Mesenchymal stem cell (in vitro differentiated cells and primary cell): Measurements from ENCODE around the gene SLC1A3.

Source experiments
- DNase-seq: peaks from one replicate; pipeline ENCODE4 v3.0.0-alpha.2; 2013
- H2AFZ ChIP-seq: one replicate; pipeline ENCODE4 v1.6.1; 2013; ENCODE audit warnings: low read depth, mild to moderate bottlenecking, control low read depth, inconsistent platforms, low read length, moderate library complexity
- H2AK5ac ChIP-seq: 2 replicates; pipeline ENCODE4 v1.6.1; 2013; ENCODE audit warnings: low read length, moderate library complexity, mild to moderate bottlenecking, inconsistent platforms; ENCODE audit not compliant: severe bottlenecking
- H2BK120ac ChIP-seq: one replicate; pipeline ENCODE4 v1.6.1; 2013; ENCODE audit warnings: low read depth, mild to moderate bottlenecking, inconsistent platforms, low read length, moderate library complexity
- H2BK12ac ChIP-seq, 2 experiments: one replicate each; pipeline ENCODE4 v1.6.1; 2013; ENCODE audit warnings: inconsistent platforms in 2 of 2, low read length in 2 of 2, mild to moderate bottlenecking in 2 of 2, moderate library complexity in 2 of 2, control low read depth in 1 of 2
- H2BK15ac ChIP-seq: one replicate; pipeline ENCODE4 v1.6.1; 2013; ENCODE audit warnings: mild to moderate bottlenecking, low read depth, inconsistent platforms; ENCODE audit not compliant: poor library complexity, severe bottlenecking
- H2BK5ac ChIP-seq: 2 replicates; pipeline ENCODE4 v1.6.1; 2013; ENCODE audit warnings: low read depth, mild to moderate bottlenecking, low read length, control low read depth, inconsistent platforms; ENCODE audit not compliant: poor library complexity, severe bottlenecking
- H3K14ac ChIP-seq, 2 experiments: one replicate each; pipeline ENCODE4 v1.6.1; 2013; ENCODE audit warnings: inconsistent platforms in 2 of 2, low read length in 2 of 2, control low read depth in 1 of 2, mild to moderate bottlenecking in 1 of 2, moderate library complexity in 1 of 2
- H3K18ac ChIP-seq, 2 experiments: one replicate each; pipeline ENCODE4 v1.6.1; 2013; ENCODE audit warnings: inconsistent platforms in 2 of 2, low read length in 2 of 2, control low read depth in 1 of 2, low read depth in 1 of 2, mild to moderate bottlenecking in 1 of 2
- H3K23ac ChIP-seq, 2 experiments: one replicate each; pipeline ENCODE4 v1.6.1; 2013; ENCODE audit warnings: inconsistent platforms in 2 of 2, low read length in 2 of 2, mild to moderate bottlenecking in 2 of 2, moderate library complexity in 2 of 2, control low read depth in 1 of 2
- H3K27ac ChIP-seq: 2 replicates; pipeline ENCODE4 v1.5.1; 2013; ENCODE audit warnings: mild to moderate bottlenecking, moderate library complexity, low read length, control low read depth, inconsistent platforms; ENCODE audit not compliant: poor library complexity, severe bottlenecking
- H3K27me3 ChIP-seq, 2 experiments: 2 replicates each; pipeline versions ENCODE4 v1.6.1 to v1.7.0; 2013; ENCODE audit warnings: low read length in 2 of 2, mild to moderate bottlenecking in 2 of 2, moderate library complexity in 2 of 2, control low read depth in 1 of 2, inconsistent platforms in 1 of 2; ENCODE audit not compliant: control insufficient read depth in 1 of 2, insufficient read depth in 1 of 2
- H3K36me3 ChIP-seq, 2 experiments: 2 replicates each; pipeline versions ENCODE4 v1.6.1 to v1.7.0; 2013; ENCODE audit warnings: low read length in 2 of 2, control low read depth in 1 of 2, inconsistent platforms in 1 of 2, low read depth in 1 of 2, mild to moderate bottlenecking in 1 of 2; ENCODE audit not compliant: insufficient read depth in 2 of 2, control insufficient read depth in 1 of 2
- H3K4ac ChIP-seq, 2 experiments: one replicate each; pipeline ENCODE4 v1.6.1; 2013; ENCODE audit warnings: inconsistent platforms in 2 of 2, low read length in 2 of 2, mild to moderate bottlenecking in 2 of 2, moderate library complexity in 2 of 2, control low read depth in 1 of 2, low read depth in 1 of 2
- H3K4me1 ChIP-seq: 2 replicates; pipeline ENCODE4 v1.6.1; 2013; ENCODE audit warnings: low read depth, low read length, control low read depth; ENCODE audit not compliant: control insufficient read depth, insufficient read depth
- H3K4me2 ChIP-seq: 2 replicates; pipeline ENCODE4 v1.6.1; 2013; ENCODE audit warnings: low read length, mild to moderate bottlenecking, inconsistent platforms; ENCODE audit not compliant: poor library complexity, severe bottlenecking
- H3K4me3 ChIP-seq, 2 experiments: 2 replicates each; pipeline versions ENCODE4 v1.5.1 to v1.7.0; 2013; ENCODE audit warnings: low read length in 2 of 2, mild to moderate bottlenecking in 2 of 2, control low read depth in 1 of 2, low read depth in 1 of 2; ENCODE audit not compliant: insufficient read depth in 1 of 2
- H3K79me1 ChIP-seq: replicated peaks from 2 replicates; pipeline ENCODE4 v1.6.1; 2013; ENCODE audit warnings: mild to moderate bottlenecking, control low read depth, low read length, inconsistent platforms; ENCODE audit not compliant: poor library complexity, severe bottlenecking
- H3K9ac ChIP-seq: 2 replicates; pipeline ENCODE4 v1.7.0; 2013; ENCODE audit warnings: mild to moderate bottlenecking, low read length, moderate library complexity
- H3K9me3 ChIP-seq: 2 replicates; pipeline ENCODE4 v1.7.0; 2013; ENCODE audit warnings: mild to moderate bottlenecking, low read length; ENCODE audit not compliant: control insufficient read depth
- H4K8ac ChIP-seq: one replicate; pipeline ENCODE4 v1.6.1; 2013; ENCODE audit warnings: inconsistent platforms, mild to moderate bottlenecking, low read length, moderate library complexity
- H4K91ac ChIP-seq: one replicate; pipeline ENCODE4 v1.6.1; 2013; ENCODE audit warnings: mild to moderate bottlenecking, low read length, inconsistent platforms
- WGBS: methylation state at CpG from one replicate; pipeline ENCODE4 v1.1.7; 2013; ENCODE audit warnings: mixed read lengths; 5-methylcytosine and 5-hydroxymethylcytosine counted together

The SLC1A3 gene

GRCh38 chr5:36631620-36632362 lies 25.4 kb downstream of the SLC1A3 start:
- H3K4me2 ChIP-seq: no peak overlapping the region
- no peaks in the 10 kb centered on the region for H3K79me1 ChIP-seq
- no peaks in the 10 kb centered on the region for H3K4me1 ChIP-seq
- H4K8ac ChIP-seq: no peak overlapping the region
- no peak overlapping the region for H2BK5ac ChIP-seq
- peaks cover 0 to 73% of the 10 kb centered on the region in 2 experiments for H3K36me3 ChIP-seq
- H3K27ac ChIP-seq: no peak overlapping the region
- H3K18ac ChIP-seq: no peak overlapping the region
- no peak overlapping the region for H3K14ac ChIP-seq
- no peak overlapping the region for H3K4me3 ChIP-seq
- H2BK15ac ChIP-seq: no peak overlapping the region
- H3K4ac ChIP-seq: no peak overlapping the region
- no peak overlapping the region for H2BK120ac ChIP-seq
- peaks cover 0 to 7% of the 10 kb centered on the region in 2 experiments for H3K27me3 ChIP-seq
- H2AFZ ChIP-seq: no peak overlapping the region
- 51% methylated on average over 4 of the region's 5 CpGs for WGBS
- no peak overlapping the region for H2AK5ac ChIP-seq
- no peak overlapping the region for H3K23ac ChIP-seq
- no peak overlapping the region for H4K91ac ChIP-seq
- H3K9me3 ChIP-seq: no peaks in the 10 kb centered on the region
- no peak overlapping the region for H3K9ac ChIP-seq
- DNase-seq: no peak
- H2BK12ac ChIP-seq: no peak overlapping the region

- no peaks in the 10 kb centered on the region for H3K4me1 ChIP-seq
- no peaks in the 10 kb centered on the region for H3K9me3 ChIP-seq
- no peak overlapping the region for H2AFZ ChIP-seq
- H3K4me3 ChIP-seq: no peak overlapping the region
- H3K14ac ChIP-seq: no peak overlapping the region
- no peak overlapping the region for H2BK12ac ChIP-seq
- no peak overlapping the region for H4K91ac ChIP-seq
- H2AK5ac ChIP-seq: no peak overlapping the region
- no peak overlapping the region for H3K27ac ChIP-seq
- H2BK5ac ChIP-seq: no peak overlapping the region
- H2BK15ac ChIP-seq: no peak overlapping the region
- H3K4me2 ChIP-seq: no peak overlapping the region
- no peak for DNase-seq
- no peaks in the 10 kb centered on the region for H3K79me1 ChIP-seq
- H3K9ac ChIP-seq: no peak overlapping the region
- peaks cover 0 to 78% of the 10 kb centered on the region in 2 experiments for H3K36me3 ChIP-seq
- peaks cover 0 to 7% of the 10 kb centered on the region in 2 experiments for H3K27me3 ChIP-seq
- no peak overlapping the region for H3K23ac ChIP-seq
- no peak overlapping the region for H4K8ac ChIP-seq
- H3K18ac ChIP-seq: no peak overlapping the region
- no peak overlapping the region for H3K4ac ChIP-seq
- no peak overlapping the region for H2BK120ac ChIP-seq
These were observed 25.9 kb downstream of the SLC1A3 start for GRCh38 chr5:36632363-36632664.

- no peak overlapping the region for H2BK12ac ChIP-seq
- H3K14ac ChIP-seq: no peak overlapping the region
- no peak overlapping the region for H4K8ac ChIP-seq
- H3K23ac ChIP-seq: no peak overlapping the region
- no peak overlapping the region for H2BK15ac ChIP-seq
- H2BK5ac ChIP-seq: no peak overlapping the region
- H3K27me3 ChIP-seq: peaks cover 0 to 9% of the 10 kb centered on the region in 2 experiments
- no peak overlapping the region for H3K18ac ChIP-seq
- no peak overlapping the region for H3K4me3 ChIP-seq
- H3K36me3 ChIP-seq: peaks cover 0 to 93% of the 10 kb centered on the region in 2 experiments
- H3K4me2 ChIP-seq: no peak overlapping the region
- H3K4me1 ChIP-seq: no peaks in the 10 kb centered on the region
- no peak overlapping the region for H2AK5ac ChIP-seq
- H2BK120ac ChIP-seq: no peak overlapping the region
- no peak overlapping the region for H3K4ac ChIP-seq
- WGBS: 93% methylated on average over 7 of the region's 9 CpGs
- no peak for DNase-seq
- no peak overlapping the region for H2AFZ ChIP-seq
- no peak overlapping the region for H3K27ac ChIP-seq
- no peaks in the 10 kb centered on the region for H3K9me3 ChIP-seq
- no peaks in the 10 kb centered on the region for H3K79me1 ChIP-seq
- H4K91ac ChIP-seq: no peak overlapping the region
- no peak overlapping the region for H3K9ac ChIP-seq
These were observed 29.4 kb downstream of the SLC1A3 start for GRCh38 chr5:36635721-36636390.

DNA sequence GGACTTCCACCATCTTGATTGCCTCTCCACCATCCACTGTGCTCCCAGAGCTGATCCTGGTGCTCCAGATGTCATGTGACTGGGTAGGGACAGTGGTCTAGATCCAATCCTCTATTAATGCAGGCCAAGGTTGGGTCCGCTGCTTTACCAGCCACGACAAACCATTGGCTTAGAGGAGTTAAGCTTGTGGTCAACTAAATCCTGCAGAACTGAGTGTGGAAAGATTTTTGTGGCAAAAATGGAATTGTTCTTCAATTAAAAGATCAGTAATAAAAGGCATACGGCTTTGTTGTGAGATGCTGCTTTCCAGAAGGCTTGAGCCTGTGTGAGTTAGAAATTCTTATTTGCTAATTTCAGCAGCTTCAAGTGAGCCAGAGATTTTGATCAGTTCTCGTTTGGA lies 30.7 kb downstream of the SLC1A3 start:
- Histone ChIP-seq H3K23ac (no peak overlapping the region), H3K27ac (no peak overlapping the region), H3K4me3 (no peak overlapping the region), H3K14ac (no peak overlapping the region), H2BK15ac (no peak overlapping the region), H3K79me1 (no peaks in the 10 kb centered on the region), H3K9ac (no peak overlapping the region), H4K8ac (no peak overlapping the region), H2BK12ac (no peak overlapping the region), H4K91ac (no peak overlapping the region), H3K27me3 (peaks cover 0 to 7% of the 10 kb centered on the region in 2 experiments), H2AFZ (no peak overlapping the region), H2AK5ac (no peak overlapping the region), H3K4me1 (no peaks in the 10 kb centered on the region), H3K18ac (no peak overlapping the region), H3K36me3 (peaks cover 0 to 87% of the 10 kb centered on the region in 2 experiments), H3K4ac (no peak overlapping the region), H3K4me2 (no peak overlapping the region), H3K9me3 (no peaks in the 10 kb centered on the region), H2BK120ac (no peak overlapping the region), H2BK5ac (no peak overlapping the region)
- WGBS: 90% methylated on average over 3 of the region's 4 CpGs
- no peak for DNase-seq
